Measurements from ENCODE around the gene VPS35L. TPM values are rescaled to one million over a fixed set of nuclear protein-coding genes. Genes with fewer than 3 reads are reported as not detected.

VPS35L gene
- total and polyA plus RNA-seq, 10 of the 15 experiments (the other 5 are each of a cell fraction or from before 2014, with no cell fraction given), result 14.9 to 44.1 (median 26.3) TPM

DNA sequence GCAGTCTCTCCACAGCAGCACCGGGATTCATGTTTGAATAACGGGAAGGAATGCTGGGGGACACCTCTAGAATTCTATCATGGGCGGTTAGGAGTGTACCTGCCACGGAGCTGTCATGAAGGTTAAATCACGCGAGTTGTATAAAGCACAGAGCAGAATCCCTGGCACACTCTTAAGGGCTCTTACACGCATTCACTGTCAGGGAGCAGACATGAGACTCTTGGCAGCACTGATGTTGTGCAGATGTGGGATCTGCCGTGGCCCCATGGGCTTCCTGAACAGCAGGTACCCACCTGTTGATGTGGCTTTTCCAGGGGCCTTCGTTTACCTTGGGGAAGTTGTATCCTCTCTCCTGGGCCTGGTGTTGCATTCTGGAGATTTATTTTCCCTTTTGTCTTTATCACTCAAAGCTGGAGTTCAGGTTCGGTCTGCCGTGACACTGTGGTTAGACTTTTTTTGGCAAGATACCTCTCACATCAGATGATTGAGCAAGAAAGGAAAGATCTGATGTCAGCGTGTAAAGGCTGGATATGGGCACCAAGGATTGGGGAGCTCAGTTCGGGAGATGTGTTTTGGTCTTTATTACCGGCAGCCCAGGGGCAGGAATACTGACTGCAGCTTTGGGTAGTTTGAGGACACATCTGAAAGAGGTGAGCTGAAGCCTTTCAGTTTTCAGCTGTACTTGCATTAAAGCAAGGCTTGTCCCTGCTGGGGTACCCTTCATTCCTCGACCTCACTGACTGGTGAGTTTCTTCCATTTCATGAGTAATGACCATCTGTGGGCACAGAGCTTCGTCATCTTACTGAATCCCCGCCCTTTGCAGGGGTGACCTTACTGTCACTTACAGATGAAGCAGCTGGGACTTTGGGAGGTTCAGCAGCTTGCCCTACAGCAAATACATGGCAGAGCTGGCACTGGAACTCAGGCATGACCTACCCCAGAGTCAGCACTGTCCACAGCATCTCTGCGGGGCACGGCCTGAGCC is 143.3 kb downstream of the VPS35L start:
- Histone ChIP-seq H4K20me1 (ENCODE audit: control insufficient read depth, insufficient read depth) (no peaks in the 10 kb centered on the region), H3K27ac (ENCODE audit: control insufficient read depth, insufficient read depth) (no peak overlapping the region), H3K27me3 (replicated peaks in 1 of 2; ENCODE audit: control insufficient read depth in 2 of 2, insufficient read depth in 2 of 2, low read length in 1 of 2) (no peaks in the 10 kb centered on the region), H3K79me2 (ENCODE audit: control insufficient read depth, insufficient read depth, low read length) (no peaks in the 10 kb centered on the region), H3K4me1 (ENCODE audit: control insufficient read depth, insufficient read depth, low read length) (0 out of 2 replicates have a peak, but pooled peaks cover 2% of the 10 kb centered on the region), H3K9me3 (replicated peaks; ENCODE audit: control insufficient read depth, insufficient read depth, low read length) (no peaks in the 10 kb centered on the region), H3K4me2 (ENCODE audit: control insufficient read depth, insufficient read depth) (no peak overlapping the region), H2AFZ (ENCODE audit: control insufficient read depth, low read depth, low read length) (no peak overlapping the region), H3K36me3 (ENCODE audit: control insufficient read depth in 2 of 2, insufficient read depth in 2 of 2, low read length in 1 of 2) (peaks cover 3 to 4% of the 10 kb centered on the region in 2 experiments; a peak in 3 of 4 replicates), H3K4me3 (no peak overlapping the region), H3K9ac (ENCODE audit: control insufficient read depth, insufficient read depth, low read length) (no peak overlapping the region)
- WGBS (ENCODE audit: insufficient coverage, insufficient replicate concordance, low lambda C conversion rate, missing lambda C conversion rate), result 79% methylated on average over 19 of the region's 19 CpGs
- intact Hi-C loops (cut with micrococcal nuclease; ENCODE audit: unreplicated experiment) (no loop called here), in situ Hi-C loops (cut with MboI) (no loop called here)
- DNase-seq (ENCODE audit: low read depth, low spot score), result no peak
- FAIRE-seq, result no peak
- no peak for ATAC-seq
- ChIA-PET CTCF (no interaction called here), RAD21 (ENCODE audit: unreplicated experiment) (interaction anchor here (0.9 kb wide), 1 partner anchor 77 kb away, joined by 3 read pairs; no protein-coding TSS in a partner anchor), SMC1A (ENCODE audit: uncharacterized antibody, unreplicated experiment) (interaction anchor here (1.5 kb wide), 1 partner anchor 183 kb away, joined by 3 read pairs; no protein-coding TSS in a partner anchor), POLR2A (no interaction called here)
- TF ChIP-seq RUNX3 (IDR thresholded peaks at IDR 0.05; ENCODE audit: low read length) (peak; percentile 65), ZBTB40 (IDR thresholded peaks at IDR 0.05; ENCODE audit: borderline replicate concordance) (no peak)
- BruUV-seq (replicated peaks), result no TSS peak
